ENCODE results near the gene TRIM25.

The TRIM25 gene

DNA sequence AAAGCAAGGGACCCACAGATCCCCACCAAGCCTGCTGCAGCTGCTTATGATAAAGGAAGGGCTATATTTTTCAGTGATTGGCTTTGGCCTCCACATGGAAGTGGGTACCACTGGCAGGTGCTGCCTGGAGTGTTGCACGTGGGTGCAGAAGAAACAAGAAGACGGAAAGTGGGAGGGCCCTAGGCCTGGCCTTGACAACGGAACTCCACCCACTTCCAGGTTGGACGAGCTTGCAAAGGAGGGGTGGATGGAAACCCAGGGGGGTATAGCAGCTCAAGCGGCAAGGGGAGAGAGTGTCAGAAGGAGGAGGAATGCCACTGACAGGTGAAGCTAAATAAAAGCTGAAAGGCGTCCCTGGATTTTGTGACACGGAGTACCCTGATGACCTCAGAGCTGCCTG, 20.3 kb downstream of the TRIM25 start:
- H3K27me3 Mint-ChIP-seq: no peaks in the 10 kb centered on the region
- peaks cover 69% of the 10 kb centered on the region for H3K36me3 Mint-ChIP-seq (ENCODE audit: low read depth)
- peaks cover 7% of the 10 kb centered on the region for H3K9me3 Mint-ChIP-seq
- DNase-seq: no peak
- H3K27ac Mint-ChIP-seq: no peak overlapping the region
- ATAC-seq: peak; percentile 20
- no peak overlapping the region for H3K4me3 Mint-ChIP-seq
- H3K4me1 Mint-ChIP-seq: peaks cover 2% of the 10 kb centered on the region

DNA sequence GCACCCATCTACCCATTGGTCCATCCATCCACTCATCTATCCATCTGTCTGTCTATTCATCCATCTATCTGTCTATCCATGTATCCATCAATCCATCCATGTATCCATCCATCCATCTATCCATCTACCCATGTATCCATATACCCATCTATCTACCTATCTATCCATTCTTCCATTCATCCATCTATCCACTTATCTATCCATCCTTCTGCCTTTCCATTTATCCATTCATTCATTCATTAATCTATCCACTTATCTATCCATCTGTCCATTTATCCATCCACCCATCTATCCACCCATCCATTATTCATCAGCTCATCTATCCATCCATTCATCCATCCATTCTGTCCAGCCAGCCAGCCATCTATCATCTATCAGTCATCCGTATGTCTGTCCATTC, 21.5 kb downstream of the TRIM25 start:
- DNase-seq (no peak), ATAC-seq (no peak)
- Mint-ChIP-seq H3K36me3 (ENCODE audit: low read depth) (peaks cover 72% of the 10 kb centered on the region), H3K4me3 (no peak overlapping the region), H3K27me3 (no peaks in the 10 kb centered on the region), H3K27ac (no peak overlapping the region), H3K4me1 (no peaks in the 10 kb centered on the region), H3K9me3 (peaks cover 13% of the 10 kb centered on the region)

DNA sequence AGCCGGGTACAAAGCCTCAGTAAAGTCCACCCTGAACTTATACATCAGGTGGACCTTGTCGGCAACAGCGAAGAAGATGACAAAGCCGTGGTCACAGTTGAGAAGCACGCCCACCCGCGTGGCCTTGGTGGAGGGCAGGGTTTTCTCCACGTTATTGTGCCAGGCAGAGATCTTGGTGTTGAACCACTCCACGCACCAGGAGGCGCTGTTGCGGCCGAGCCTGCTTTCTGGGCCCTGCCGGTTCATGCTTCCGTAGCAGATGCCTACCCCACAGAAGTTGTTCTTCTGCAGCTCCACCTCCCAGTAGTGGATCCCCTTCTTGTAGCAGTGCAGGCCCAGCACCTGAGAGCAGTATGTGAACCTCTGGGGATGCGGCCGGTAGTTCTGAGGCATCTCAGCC, 22.1 kb downstream of the TRIM25 start:
- H3K9me3 Mint-ChIP-seq: peaks cover 16% of the 10 kb centered on the region
- H3K27ac Mint-ChIP-seq: no peak overlapping the region
- no peaks in the 10 kb centered on the region for H3K27me3 Mint-ChIP-seq
- DNase-seq (peak; percentile 68), ATAC-seq (peak; percentile 48)
- no peak overlapping the region for H3K4me3 Mint-ChIP-seq
- H3K36me3 Mint-ChIP-seq (ENCODE audit: low read depth): peaks cover 77% of the 10 kb centered on the region
- H3K4me1 Mint-ChIP-seq: no peaks in the 10 kb centered on the region

DNA sequence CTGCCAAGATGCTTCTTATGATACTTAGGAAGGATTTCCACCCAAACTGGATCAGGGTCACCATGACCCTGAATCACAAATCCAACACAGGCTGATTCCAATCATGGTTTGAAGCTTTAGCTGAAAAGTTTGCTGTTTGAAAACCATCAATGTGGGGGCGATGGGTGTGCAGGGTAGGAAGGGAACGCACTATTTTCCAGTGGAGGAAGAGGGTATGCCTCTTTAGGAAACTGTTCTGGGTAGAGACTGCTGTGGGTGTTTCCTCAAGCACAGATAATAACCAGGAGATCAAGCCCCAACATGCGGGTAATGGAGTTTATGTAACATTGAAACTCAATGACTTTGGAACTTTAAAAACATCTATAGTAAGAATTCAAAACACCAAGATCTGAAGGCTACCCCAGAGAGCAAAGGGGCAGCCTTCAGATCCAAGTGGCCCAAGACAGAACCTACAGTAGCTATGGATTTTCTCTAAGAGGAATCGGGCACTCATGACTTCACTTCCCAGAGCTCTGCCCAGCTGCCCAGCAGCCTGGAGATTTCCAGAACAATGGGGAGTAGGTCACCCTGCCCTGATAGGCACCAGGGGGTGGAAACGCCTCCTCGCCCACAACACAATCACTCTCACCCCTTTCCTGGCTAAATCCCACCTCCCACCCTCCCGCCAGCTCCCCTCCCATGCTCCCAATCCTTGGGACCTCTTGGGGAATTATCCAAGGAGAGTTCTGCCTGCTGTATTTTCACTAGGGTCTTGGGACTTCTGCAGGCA, 22.8 kb downstream of the TRIM25 start:
- H3K4me1 Mint-ChIP-seq: no peaks in the 10 kb centered on the region
- ATAC-seq (no peak), DNase-seq (no peak)
- no peak overlapping the region for H3K27ac Mint-ChIP-seq
- no peaks in the 10 kb centered on the region for H3K27me3 Mint-ChIP-seq
- H3K36me3 Mint-ChIP-seq (ENCODE audit: low read depth): peaks cover 82% of the 10 kb centered on the region
- H3K9me3 Mint-ChIP-seq: peaks cover 16% of the 10 kb centered on the region
- H3K4me3 Mint-ChIP-seq: no peak overlapping the region

DNA sequence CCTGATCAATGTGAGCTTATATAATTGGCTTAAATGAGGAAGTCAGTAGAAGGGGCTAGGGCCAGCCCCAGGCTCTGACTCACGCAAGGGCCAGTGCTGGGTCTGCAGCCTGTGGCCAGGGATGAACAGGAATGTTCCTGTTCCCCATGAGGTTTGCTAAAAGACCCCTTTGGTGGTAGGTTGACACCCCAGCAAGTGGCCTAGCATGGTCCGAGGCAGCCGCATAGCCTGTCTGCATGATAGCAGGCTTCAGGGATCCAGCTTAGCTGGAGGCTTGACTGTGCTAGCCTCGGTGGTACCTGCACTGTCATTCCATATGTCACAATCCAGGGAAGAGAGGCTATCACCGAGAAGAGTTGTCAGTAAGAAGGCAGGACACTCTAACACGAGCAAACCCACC, 23.5 kb downstream of the TRIM25 start:
- Mint-ChIP-seq H3K36me3 (ENCODE audit: low read depth) (peaks cover 79% of the 10 kb centered on the region), H3K27ac (no peak overlapping the region), H3K9me3 (peaks cover 16% of the 10 kb centered on the region), H3K4me3 (no peak overlapping the region), H3K4me1 (no peaks in the 10 kb centered on the region), H3K27me3 (no peaks in the 10 kb centered on the region)
- no peak for ATAC-seq
- no peak for DNase-seq

DNA sequence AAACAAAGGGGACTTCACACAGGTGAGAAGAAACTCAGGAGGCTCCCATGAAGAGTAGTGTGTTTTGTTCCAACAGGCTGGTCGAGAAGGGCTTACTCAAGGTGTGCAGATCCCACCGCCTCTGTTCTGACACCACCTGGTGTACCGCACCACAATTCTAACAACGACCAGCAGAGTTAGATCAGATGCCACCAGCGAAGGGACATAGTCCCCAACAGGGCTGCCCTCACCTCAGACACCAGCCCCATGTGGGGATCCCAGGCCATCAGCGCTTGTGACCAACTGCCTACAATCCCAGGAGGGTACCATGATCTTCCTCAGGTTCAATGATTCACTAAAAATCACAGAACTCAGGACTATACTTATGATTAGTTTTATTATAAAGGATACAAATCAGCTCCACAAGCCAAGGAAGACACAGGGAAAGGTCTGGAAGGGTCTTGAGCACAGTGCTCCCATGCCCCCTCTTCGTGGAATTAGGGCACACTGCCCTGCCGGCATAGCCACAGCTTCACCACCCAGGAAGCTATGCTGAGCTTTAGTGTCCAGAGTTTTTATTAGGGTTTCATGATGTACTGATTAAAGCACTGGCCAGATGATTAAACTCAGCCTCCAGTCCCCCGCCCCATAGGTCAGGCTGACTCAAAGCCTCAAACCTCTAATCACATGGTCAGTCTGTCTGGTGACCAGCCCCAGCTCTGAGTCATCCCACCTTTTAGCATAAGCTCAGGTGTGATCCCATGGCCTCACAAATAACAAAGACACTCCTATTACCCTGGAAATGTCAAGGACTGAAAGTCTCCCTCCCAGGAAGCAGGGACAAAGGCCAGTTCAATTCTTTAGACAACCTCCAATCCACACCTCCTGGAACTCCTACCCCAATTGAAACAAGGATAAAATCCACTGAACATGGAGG, 26.0 kb downstream of the TRIM25 start:
- H3K36me3 Mint-ChIP-seq (ENCODE audit: low read depth): peaks cover 59% of the 10 kb centered on the region
- no peaks in the 10 kb centered on the region for H3K27me3 Mint-ChIP-seq
- H3K4me1 Mint-ChIP-seq: peaks cover 3% of the 10 kb centered on the region

DNA sequence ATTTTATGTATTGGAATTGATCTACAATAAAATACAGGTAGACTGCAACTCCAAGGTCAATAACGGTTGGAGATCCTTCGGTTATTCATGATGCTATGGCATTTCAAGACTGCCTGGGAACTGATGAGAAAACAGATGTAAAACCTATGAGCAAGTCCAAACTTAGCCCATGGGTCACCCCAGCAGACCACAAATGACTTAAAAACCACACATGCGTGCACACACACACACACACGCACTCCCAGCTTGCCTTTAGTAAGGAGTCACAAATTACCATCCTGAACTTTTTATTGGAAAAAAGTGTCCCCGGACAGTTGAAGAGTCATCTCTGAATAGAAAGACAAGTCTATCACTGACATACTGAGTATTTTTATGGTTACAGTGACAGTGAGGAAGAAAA, 26.7 kb downstream of the TRIM25 start:
- peaks cover 3% of the 10 kb centered on the region for H3K4me1 Mint-ChIP-seq
- peaks cover 52% of the 10 kb centered on the region for H3K36me3 Mint-ChIP-seq (ENCODE audit: low read depth)
- H3K27ac Mint-ChIP-seq: no peak overlapping the region
- H3K9me3 Mint-ChIP-seq: peaks cover 16% of the 10 kb centered on the region
- DNase-seq (no peak), ATAC-seq (no peak)
- H3K4me3 Mint-ChIP-seq: no peak overlapping the region
- H3K27me3 Mint-ChIP-seq: no peaks in the 10 kb centered on the region

More for the DNA sequence above, 26.0 kb downstream of the TRIM25 start:
- DNase-seq: no peak
- H3K4me3 Mint-ChIP-seq: no peak overlapping the region
- ATAC-seq: no peak
- H3K27ac Mint-ChIP-seq: no peak overlapping the region
- H3K9me3 Mint-ChIP-seq: peaks cover 16% of the 10 kb centered on the region

DNA sequence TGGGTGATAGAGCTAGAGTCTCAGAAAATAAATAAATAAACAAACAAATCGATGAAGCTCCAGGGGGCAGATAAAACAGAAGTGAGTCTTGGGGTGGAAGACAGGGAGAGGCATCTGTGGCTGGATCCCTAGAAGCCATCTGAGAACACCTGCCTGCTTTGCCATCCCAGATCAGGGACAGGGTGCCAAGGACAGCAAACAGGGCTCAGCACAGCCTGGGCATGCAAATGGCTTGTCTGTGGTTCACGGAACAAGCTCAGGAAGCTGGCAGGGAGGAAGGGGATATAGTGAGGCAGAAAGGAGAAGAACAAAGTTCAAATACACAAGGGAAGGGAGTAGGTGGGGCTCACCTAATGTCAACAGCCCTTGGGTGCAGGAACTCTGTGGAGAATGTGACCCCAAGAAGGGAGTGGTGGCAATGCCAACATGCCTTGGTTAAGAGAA, 27.5 kb downstream of the TRIM25 start:
- ATAC-seq (no peak), DNase-seq (no peak)
- Mint-ChIP-seq H3K27me3 (no peaks in the 10 kb centered on the region), H3K27ac (peak overlapping the region; percentile 44), H3K4me3 (no peak overlapping the region), H3K9me3 (peaks cover 16% of the 10 kb centered on the region), H3K36me3 (ENCODE audit: low read depth) (peaks cover 48% of the 10 kb centered on the region), H3K4me1 (peaks cover 3% of the 10 kb centered on the region)

DNA sequence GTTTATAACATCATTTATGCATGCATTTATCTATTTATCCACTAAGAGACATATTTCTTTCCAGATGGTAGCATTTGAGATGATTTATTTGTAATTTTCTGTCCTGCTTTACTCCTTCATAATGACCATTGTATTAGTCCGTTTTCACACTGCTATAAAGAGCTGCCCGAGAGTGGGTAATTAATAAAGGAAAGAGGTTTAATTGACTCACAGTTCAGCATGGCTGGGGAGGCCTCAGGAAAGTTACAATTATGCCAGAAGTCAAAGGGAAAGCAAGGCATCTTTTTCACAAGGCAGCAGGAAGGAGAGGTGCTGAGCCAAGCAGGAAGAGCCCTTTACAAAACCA, 28.6 kb downstream of the TRIM25 start:
- Mint-ChIP-seq H3K9me3 (peaks cover 16% of the 10 kb centered on the region), H3K36me3 (ENCODE audit: low read depth) (peaks cover 40% of the 10 kb centered on the region), H3K4me1 (peaks cover 3% of the 10 kb centered on the region), H3K27me3 (no peaks in the 10 kb centered on the region), H3K27ac (no peak overlapping the region), H3K4me3 (no peak overlapping the region)
- no peak for DNase-seq
- no peak for ATAC-seq

DNA sequence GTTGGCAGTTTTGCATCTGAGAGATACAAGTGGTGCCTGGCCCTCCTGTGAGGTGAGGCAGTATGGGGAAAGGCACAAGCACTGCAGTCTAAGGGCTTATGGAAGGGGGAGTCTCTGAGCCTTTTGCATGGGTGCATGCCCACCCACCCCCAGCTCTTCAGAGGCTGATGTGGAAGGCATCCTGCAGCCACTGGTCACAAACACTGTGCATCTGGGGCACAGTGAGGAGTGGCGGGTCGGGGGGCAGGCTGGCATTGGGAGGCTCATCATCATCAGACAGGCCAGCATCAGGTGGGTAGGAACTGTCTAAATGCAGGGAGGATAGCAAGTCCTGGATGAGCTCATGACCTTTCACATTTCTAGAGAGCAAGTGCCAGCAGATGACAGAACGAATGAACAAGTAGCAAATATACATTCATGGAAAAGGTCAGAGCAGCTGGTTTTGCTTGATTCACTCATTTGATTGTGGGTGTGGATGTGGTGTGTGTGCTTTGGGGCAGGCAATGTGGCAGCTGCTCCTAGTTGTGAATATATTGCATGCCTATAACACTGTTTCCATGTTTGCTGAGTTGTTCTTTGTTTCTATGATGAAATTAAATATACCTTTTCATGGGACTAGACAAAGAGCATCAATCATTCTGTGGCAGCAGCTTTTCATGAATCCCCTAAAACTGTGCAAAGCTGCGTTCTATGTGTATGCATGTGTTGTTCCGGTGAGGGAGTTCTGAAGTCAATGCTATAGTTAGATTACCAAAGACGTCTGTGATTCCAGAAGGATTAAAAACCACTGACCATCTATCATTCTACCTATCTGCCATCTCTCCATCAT, 29.2 kb downstream of the TRIM25 start:
- Mint-ChIP-seq H3K36me3 (ENCODE audit: low read depth) (peaks cover 34% of the 10 kb centered on the region), H3K27me3 (no peaks in the 10 kb centered on the region), H3K4me1 (peaks cover 3% of the 10 kb centered on the region), H3K27ac (no peak overlapping the region), H3K9me3 (peaks cover 16% of the 10 kb centered on the region), H3K4me3 (no peak overlapping the region)
- no peak for DNase-seq
- ATAC-seq: peak; percentile 47

DNA sequence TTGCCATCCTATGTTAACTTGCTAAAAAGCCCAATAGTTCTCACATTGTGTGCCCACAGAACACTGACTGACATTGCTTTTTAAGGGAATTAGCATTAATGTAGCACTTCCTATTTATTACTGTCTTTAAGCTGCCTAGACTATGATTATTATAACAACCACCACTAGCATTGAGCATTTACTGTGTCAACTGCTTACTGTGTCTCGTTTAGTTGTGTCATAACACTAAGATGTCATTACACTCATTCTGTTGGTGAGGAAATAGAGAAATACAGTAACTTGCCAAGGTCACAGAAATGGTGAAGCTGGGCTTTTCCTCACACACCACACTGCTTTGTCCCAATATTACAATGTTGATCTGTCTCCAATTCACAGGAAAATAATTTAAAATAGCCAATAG, 30.2 kb downstream of the TRIM25 start:
- no peak for ATAC-seq
- Mint-ChIP-seq H3K4me3 (no peak overlapping the region), H3K27ac (no peak overlapping the region), H3K27me3 (no peaks in the 10 kb centered on the region), H3K4me1 (peaks cover 3% of the 10 kb centered on the region), H3K9me3 (peaks cover 11% of the 10 kb centered on the region), H3K36me3 (ENCODE audit: low read depth) (peaks cover 23% of the 10 kb centered on the region)
- DNase-seq: no peak

DNA sequence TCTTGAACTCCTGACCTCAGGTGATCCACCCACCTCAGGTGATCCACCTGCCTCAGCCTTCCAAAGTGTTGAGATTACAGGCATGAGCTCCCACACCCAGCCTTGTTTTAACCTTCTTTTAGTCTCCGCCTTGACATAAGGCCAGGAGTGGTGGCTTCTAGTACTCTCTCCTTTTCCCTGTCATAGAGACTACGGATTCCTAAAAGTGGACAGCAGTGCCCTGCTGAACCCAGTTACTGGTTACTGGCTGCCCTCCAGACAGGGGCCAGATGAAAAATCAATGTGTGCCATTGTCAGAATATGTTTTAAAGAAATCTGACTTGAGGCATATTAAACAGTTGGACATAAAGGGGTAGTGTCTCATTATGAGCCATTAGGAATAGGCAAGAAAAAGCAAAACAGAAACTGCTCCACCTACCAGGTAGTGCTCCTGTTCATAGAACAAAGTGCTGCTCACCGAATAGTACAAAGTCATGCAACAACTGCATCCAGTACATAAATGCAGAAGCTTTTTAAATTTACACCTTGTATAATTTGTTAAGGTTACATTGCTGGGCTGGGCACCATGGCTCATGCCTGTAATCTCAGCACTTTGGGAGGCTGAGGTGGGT, 32.1 kb downstream of the TRIM25 start:
- ATAC-seq: no peak
- H3K36me3 Mint-ChIP-seq (ENCODE audit: low read depth): peaks cover 6% of the 10 kb centered on the region
- no peak overlapping the region for H3K4me3 Mint-ChIP-seq
- H3K27me3 Mint-ChIP-seq: no peaks in the 10 kb centered on the region
- H3K4me1 Mint-ChIP-seq: peaks cover 3% of the 10 kb centered on the region
- DNase-seq: no peak
- no peak overlapping the region for H3K27ac Mint-ChIP-seq
- H3K9me3 Mint-ChIP-seq: no peaks in the 10 kb centered on the region

DNA sequence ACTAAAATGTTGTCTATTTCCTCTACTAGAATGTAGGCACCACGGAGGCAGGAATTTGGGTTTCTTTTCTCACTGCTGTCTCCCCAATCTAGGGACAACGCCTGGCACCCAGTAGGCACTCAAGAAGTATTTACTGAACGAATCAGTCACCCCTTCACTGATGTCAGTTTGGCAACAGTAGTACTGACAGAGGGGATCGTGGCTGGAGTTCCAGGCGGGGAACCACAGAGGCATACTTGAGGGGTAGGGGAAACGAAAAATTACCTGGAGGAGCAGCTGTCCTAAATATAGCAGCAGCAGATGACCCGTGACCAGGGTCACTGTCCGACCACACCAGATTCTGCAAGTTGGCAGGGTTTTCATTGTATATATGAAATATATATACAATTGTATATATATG, 33.3 kb downstream of the TRIM25 start:
- H3K4me3 Mint-ChIP-seq: no peak overlapping the region
- DNase-seq (no peak), ATAC-seq (no peak)
- H3K27ac Mint-ChIP-seq: no peak overlapping the region
- no peaks in the 10 kb centered on the region for H3K9me3 Mint-ChIP-seq
- peaks cover 1% of the 10 kb centered on the region for H3K27me3 Mint-ChIP-seq
- no peaks in the 10 kb centered on the region for H3K36me3 Mint-ChIP-seq (ENCODE audit: low read depth)
- H3K4me1 Mint-ChIP-seq: peaks cover 3% of the 10 kb centered on the region

DNA sequence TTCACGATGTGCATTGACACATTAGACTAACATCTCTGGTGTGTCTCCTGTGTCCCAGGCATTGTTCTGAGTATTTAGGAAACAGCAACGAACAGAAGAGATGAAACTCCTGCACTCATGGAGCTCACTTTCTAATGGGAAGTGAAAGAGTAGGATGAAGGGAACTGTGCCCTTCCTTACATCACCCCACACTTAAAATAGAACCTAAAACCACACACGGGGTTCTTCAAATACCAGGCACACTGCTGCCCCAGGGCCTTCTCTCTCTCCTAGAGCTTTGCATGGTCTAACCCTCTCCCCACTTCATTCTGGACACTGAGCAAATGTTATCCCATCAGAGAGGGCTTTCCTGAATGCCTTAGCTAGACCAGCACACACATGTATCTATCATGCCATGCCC, 33.7 kb downstream of the TRIM25 start:
- no peaks in the 10 kb centered on the region for H3K36me3 Mint-ChIP-seq (ENCODE audit: low read depth)
- no peak overlapping the region for H3K4me3 Mint-ChIP-seq
- no peak overlapping the region for H3K27ac Mint-ChIP-seq
- H3K27me3 Mint-ChIP-seq: peaks cover 1% of the 10 kb centered on the region
- DNase-seq (no peak), ATAC-seq (no peak)
- no peaks in the 10 kb centered on the region for H3K9me3 Mint-ChIP-seq
- peaks cover 3% of the 10 kb centered on the region for H3K4me1 Mint-ChIP-seq
